NT2/D1 (cell line): ENCODE data around the gene CACNA1I.

Experiments used
- DNase-seq: peaks from one replicate; pipeline ENCODE4 v3.0.0-alpha.2; 2011; ENCODE audit warnings: low read depth, low spot score
- H3K27me3 ChIP-seq: 2 replicates; pipeline ENCODE4 v1.6.0; 2011; ENCODE audit warnings: mild to moderate bottlenecking; ENCODE audit not compliant: insufficient read length, insufficient read depth
- H3K36me3 ChIP-seq: 2 replicates; pipeline ENCODE4 v1.6.1; 2011; ENCODE audit warnings: mild to moderate bottlenecking, low read length, mixed read lengths; ENCODE audit not compliant: insufficient read depth, insufficient read length
- H3K4me1 ChIP-seq: 2 replicates; pipeline ENCODE4 v1.5.1; 2011; ENCODE audit not compliant: insufficient read depth, insufficient read length
- H3K4me3 ChIP-seq: 2 replicates; pipeline ENCODE4 v1.5.1; 2011; ENCODE audit warnings: low read depth; ENCODE audit not compliant: insufficient read length
- H3K9ac ChIP-seq: 2 replicates; pipeline ENCODE4 v1.6.0; 2011; ENCODE audit warnings: low read depth; ENCODE audit not compliant: insufficient read length
- H3K9me3 ChIP-seq: 2 replicates; pipeline ENCODE4 v1.5.1; 2011; ENCODE audit warnings: mild to moderate bottlenecking, low read length; ENCODE audit not compliant: insufficient read depth
- SUZ12 ChIP-seq: IDR thresholded peaks from 2 replicates; pipeline ENCODE4 v1.6.1; 2011; ENCODE audit not compliant: insufficient read length, insufficient read depth; ENCODE audit errors: extremely low read depth
- YY1 ChIP-seq: IDR thresholded peaks from 2 replicates; pipeline ENCODE4 v1.6.1; 2011; ENCODE audit not compliant: insufficient read length, insufficient read depth
- ZNF274 ChIP-seq: IDR thresholded peaks from 2 replicates; pipeline ENCODE4 v1.6.1; 2011; ENCODE audit warnings: mild to moderate bottlenecking, low read depth, low read length

Gene CACNA1I

GRCh38 chr22:39663751-39664150 lies 93.2 kb downstream of the CACNA1I start:
- Histone ChIP-seq H3K36me3 (no peaks in the 10 kb centered on the region), H3K27me3 (peaks cover 46% of the 10 kb centered on the region), H3K9ac (peak overlapping the region; percentile 42), H3K9me3 (no peaks in the 10 kb centered on the region), H3K4me3 (no peak overlapping the region), H3K4me1 (peaks cover 9% of the 10 kb centered on the region)
- TF ChIP-seq SUZ12 (no peak), ZNF274 (no peak), YY1 (no peak)
- DNase-seq = no peak

DNA sequence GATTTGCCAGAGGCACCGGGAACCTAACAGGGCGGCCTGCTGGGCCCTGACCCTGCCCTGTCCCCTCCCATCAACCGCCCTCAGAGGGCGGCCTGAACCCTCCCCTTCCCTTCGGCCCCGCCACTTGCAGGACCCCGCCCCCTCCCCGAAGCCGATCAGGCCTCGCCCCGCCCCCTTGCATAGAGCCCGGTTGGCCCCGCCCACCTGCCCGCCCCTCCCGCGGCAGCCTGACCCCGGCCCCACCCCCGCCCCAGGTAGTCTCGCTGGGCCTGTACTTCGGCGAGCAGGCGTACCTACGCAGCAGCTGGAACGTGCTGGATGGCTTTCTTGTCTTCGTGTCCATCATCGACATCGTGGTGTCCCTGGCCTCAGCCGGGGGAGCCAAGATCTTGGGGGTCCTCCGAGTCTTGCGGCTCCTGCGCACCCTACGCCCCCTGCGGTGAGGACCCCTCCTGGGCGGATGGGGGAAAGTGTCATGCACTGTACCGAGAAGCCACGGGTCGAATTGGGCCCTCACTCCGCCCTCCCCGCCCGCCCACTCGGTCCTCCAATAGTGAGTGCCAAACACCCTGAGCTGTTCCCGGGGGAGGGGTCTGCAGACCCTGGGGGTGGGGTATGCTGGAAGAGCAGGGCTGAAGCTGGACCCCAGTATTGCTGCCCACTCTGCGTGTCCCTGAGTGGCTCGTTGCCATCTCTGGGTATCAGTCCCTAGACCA lies 94.1 kb downstream of the CACNA1I start:
- no peaks in the 10 kb centered on the region for H3K9me3 ChIP-seq
- no peak for TF ChIP-seq SUZ12
- H3K9ac ChIP-seq = peak overlapping the region; percentile 64
- H3K4me1 ChIP-seq = peaks cover 9% of the 10 kb centered on the region
- peak overlapping the region; percentile 31 for H3K4me3 ChIP-seq
- H3K36me3 ChIP-seq = no peaks in the 10 kb centered on the region
- peaks cover 44% of the 10 kb centered on the region for H3K27me3 ChIP-seq
- peak; percentile 55 for DNase-seq

DNA sequence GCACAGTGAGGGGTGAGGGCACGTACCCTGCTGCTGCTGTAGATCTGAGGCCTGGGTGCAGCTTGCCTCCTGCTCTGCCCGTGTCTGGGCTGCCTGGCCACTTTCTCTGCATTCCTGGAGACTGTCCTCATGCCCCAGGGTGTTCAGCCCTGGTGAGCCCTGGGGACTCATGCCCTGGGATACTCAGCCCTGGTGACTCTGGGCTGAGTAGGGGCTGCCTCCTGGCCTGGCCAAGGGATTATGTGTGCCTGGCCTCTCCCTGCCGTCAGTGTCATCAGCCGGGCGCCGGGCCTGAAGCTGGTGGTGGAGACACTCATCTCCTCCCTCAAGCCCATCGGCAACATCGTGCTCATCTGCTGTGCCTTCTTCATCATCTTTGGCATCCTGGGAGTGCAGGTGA lies 94.7 kb downstream of the CACNA1I start:
- Histone ChIP-seq H3K4me3 (no peak overlapping the region), H3K9ac (peak overlapping the region; percentile 64), H3K27me3 (peaks cover 38% of the 10 kb centered on the region), H3K4me1 (peaks cover 9% of the 10 kb centered on the region), H3K36me3 (no peaks in the 10 kb centered on the region), H3K9me3 (no peaks in the 10 kb centered on the region)
- no peak for DNase-seq
- no peak for TF ChIP-seq SUZ12
- TF ChIP-seq ZNF274 = no peak
- TF ChIP-seq YY1 = no peak

GRCh38 chr22:39665661-39666431 lies 95.3 kb downstream of the CACNA1I start:
- peak overlapping the region; percentile 64 for H3K9ac ChIP-seq
- no peak overlapping the region for H3K4me3 ChIP-seq
- TF ChIP-seq YY1 (no peak), ZNF274 (no peak), SUZ12 (no peak)
- H3K36me3 ChIP-seq = no peaks in the 10 kb centered on the region
- peaks cover 32% of the 10 kb centered on the region for H3K27me3 ChIP-seq
- no peak for DNase-seq
- H3K9me3 ChIP-seq = 0 out of 2 replicates have a peak, but pooled peaks cover under 1% of the 10 kb centered on the region
- H3K4me1 ChIP-seq = peaks cover 9% of the 10 kb centered on the region

DNA sequence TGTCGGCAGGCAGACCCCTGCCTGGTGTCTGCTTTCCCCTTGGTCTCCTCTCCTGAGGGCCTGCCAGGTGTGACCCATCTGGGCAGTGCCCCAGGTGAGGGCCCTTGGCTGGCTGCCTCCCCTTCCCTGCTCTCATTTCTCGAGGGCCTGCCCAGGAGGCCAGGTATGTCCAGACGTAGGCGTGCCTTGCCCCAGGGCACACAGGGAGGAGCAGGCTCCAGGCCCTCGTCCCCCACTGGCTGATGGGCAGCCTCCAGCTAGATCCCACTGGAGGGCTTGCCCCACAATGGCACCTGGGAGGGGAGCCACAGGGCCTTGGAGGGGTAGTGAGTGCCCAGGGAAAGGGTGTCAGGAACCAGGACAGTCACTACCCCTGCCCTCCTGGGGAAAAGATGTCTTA lies 95.9 kb downstream of the CACNA1I start:
- Histone ChIP-seq H3K36me3 (no peaks in the 10 kb centered on the region), H3K27me3 (peaks cover 26% of the 10 kb centered on the region), H3K9me3 (peaks cover 7% of the 10 kb centered on the region; the same call in 1 of the 2 replicates), H3K4me1 (peaks cover 9% of the 10 kb centered on the region), H3K4me3 (no peak overlapping the region), H3K9ac (no peak overlapping the region)
- no peak for DNase-seq
- TF ChIP-seq SUZ12 = no peak
- no peak for TF ChIP-seq ZNF274
- TF ChIP-seq YY1 = no peak

GRCh38 chr22:39666926-39667325 lies 96.4 kb downstream of the CACNA1I start:
- H3K9ac ChIP-seq = no peak overlapping the region
- TF ChIP-seq ZNF274 (no peak), SUZ12 (no peak), YY1 (no peak)

DNA sequence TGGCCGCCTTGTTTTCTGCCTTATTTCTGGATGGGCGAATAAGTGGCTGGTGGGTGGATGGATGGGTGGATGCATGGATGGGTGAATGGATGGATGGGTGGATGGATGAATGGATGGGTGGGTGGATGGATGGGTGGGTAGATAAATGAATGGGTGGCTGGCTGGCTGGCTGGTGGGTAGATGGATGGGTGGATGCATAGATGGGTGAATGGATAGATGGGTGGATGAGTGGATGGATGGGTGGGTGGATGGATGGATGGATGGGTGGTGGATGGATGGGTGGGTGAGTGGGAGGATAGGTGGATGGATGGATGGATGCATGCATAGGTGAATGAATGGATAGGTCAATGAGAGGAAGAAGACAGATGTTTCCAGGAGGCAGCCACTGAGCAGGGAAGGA lies 98.9 kb downstream of the CACNA1I start:
- Histone ChIP-seq H3K36me3 (no peaks in the 10 kb centered on the region), H3K9me3 (peaks cover 20% of the 10 kb centered on the region; the same call in 1 of the 2 replicates), H3K27me3 (no peaks in the 10 kb centered on the region), H3K4me1 (peaks cover 14% of the 10 kb centered on the region), H3K9ac (no peak overlapping the region), H3K4me3 (no peak overlapping the region)
- TF ChIP-seq SUZ12 = no peak
- no peak for TF ChIP-seq ZNF274
- TF ChIP-seq YY1 = no peak
- no peak for DNase-seq

More at GRCh38 chr22:39666926-39667325, 96.4 kb downstream of the CACNA1I start:
- Histone ChIP-seq H3K4me3 (no peak overlapping the region), H3K36me3 (no peaks in the 10 kb centered on the region), H3K27me3 (peaks cover 21% of the 10 kb centered on the region), H3K4me1 (peaks cover 6% of the 10 kb centered on the region), H3K9me3 (peaks cover 11% of the 10 kb centered on the region; the same call in 1 of the 2 replicates)
- DNase-seq = no peak
